Daoy (cell line): ENCODE measurements around the gene BARHL2. TPM values are rescaled to one million over a fixed set of nuclear protein-coding genes. Genes with fewer than 3 reads are reported as not detected.
A peak's percentile ranks its signal among the peaks of the same experiment; 100 is the strongest.

Experiments
- DNase-seq: peaks from one replicate; pipeline ENCODE4 v3.0.0-alpha.2; 2015; ENCODE audit warnings: low read depth
- total RNA-seq: library from RNA; depleted of rRNA; stranded (reverse); fragments of >200 nt; shearing (Covaris generic); gene quantifications from 2 replicates; pipeline ENCODE4 v1.2.3, GENCODE V29; 2014; rRNA removed

BARHL2 gene
- not detected in 2 replicates for total RNA-seq

GRCh38 chr1:90716552-90717355 is at the start of gene BARHL2:
Gene BARHL2 (minus strand): TSS chr1:90717302. CDS start chr1:90717195, 107 bp downstream.
- DNase-seq, result no peak

DNA sequence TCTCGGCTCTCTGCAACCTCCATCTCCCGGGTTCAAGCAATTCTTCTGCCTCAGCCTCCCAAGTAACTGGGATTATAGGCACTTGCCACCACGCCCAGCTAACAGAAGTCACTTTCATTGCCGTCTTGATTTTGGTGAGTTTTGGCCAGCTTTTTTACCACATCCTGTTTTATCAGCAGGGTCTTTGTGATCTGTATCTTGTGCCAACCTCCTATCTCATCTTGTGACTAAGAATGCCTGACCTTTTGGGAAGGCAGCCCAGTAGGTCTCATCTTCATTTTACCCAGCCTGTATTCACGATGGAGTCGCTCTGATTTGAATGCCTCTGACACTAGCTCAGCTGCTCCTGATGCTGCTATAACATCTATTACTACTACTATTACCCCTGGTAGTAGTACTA is 46.8 kb upstream of the BARHL2 start:
- DNase-seq, result peak; percentile 41

GRCh38 chr1:90763506-90763905 is 46.4 kb upstream of the BARHL2 start:
- DNase-seq, result no peak

GRCh38 chr1:90761781-90762589 is 44.9 kb upstream of the BARHL2 start:
- no peak for DNase-seq

- no peak for DNase-seq
These were observed 44.1 kb upstream of the BARHL2 start for GRCh38 chr1:90761156-90761555.

GRCh38 chr1:90753556-90753955 is 36.5 kb upstream of the BARHL2 start:
- no peak for DNase-seq

DNA sequence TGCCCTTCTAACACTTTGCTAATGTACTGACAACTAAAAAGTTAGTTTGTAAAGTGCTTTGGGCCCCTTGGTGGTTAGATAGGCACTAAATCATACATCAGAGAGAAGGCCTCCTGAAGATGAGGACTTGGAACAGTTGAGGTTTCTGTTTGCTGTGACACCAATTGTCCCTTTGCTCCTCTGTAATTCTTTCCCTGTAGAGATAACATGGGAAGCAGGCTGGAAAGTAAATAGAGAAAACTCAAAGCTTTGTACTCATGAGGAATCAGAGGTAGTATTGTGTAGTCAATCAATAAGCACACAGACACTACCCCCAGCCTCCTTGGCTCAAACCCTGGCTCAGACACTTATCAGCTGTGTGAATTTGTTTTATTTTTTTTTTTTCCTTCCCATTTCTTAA is 31.6 kb upstream of the BARHL2 start:
- DNase-seq, result no peak

- no peak for DNase-seq
These were observed 29.8 kb upstream of the BARHL2 start for GRCh38 chr1:90746857-90747256.

- DNase-seq, result no peak
These were observed 28.9 kb upstream of the BARHL2 start for GRCh38 chr1:90745972-90746371.

DNA sequence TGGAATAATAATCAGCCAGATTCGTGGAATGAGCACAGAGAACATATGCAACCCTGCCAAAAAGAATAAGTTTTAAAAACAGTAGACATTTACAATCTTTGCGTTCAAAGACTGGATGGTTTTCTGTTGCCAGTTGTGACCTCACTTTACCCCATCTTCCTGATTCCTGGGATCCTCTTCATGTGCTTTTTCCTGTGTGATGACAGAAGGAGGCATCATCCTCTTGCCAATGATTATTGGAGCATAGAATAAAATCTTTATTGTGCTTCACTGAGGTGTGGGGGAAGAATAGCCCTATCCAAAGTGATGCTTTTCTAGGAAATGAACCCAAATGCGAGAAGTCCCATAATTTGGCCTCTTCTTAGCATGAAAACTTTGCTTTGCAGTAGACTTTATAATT is 15.0 kb upstream of the BARHL2 start:
- DNase-seq, result no peak

DNA sequence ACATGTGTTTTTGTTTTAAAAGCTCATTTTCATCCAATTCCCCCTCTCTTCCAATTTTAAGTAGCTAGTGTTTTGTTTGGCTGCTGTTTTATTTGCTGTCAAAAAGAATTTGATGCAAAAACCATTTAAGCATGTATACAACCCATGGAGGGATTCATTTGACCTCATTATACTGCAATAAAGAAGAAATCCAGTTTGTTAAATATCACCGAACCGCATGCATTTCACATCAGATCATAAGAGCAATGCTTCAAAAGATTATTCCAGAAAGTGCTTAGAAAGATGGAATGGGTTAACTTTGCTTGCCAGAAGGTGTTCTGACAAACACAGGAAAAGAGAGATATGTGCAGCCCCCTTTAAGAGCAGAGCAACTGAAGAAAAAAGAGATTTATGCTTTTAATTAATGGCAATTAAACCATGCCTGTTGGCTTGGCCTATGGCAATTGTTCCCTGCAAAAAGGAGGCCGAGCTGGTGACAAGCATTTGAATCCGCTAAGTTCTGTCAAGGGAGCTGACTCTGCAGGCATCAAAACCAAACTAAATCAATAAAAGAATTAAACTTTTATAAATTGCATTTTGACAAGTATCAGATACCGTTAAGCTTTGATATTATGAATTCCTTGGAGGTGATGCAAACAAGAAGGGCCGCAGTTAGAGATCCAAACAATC is 14.4 kb upstream of the BARHL2 start:
- no peak for DNase-seq

- DNase-seq, result no peak
These were observed 13.3 kb upstream of the BARHL2 start for GRCh38 chr1:90730243-90731022.

GRCh38 chr1:90729504-90730242 is 12.6 kb upstream of the BARHL2 start:
- no peak for DNase-seq

DNA sequence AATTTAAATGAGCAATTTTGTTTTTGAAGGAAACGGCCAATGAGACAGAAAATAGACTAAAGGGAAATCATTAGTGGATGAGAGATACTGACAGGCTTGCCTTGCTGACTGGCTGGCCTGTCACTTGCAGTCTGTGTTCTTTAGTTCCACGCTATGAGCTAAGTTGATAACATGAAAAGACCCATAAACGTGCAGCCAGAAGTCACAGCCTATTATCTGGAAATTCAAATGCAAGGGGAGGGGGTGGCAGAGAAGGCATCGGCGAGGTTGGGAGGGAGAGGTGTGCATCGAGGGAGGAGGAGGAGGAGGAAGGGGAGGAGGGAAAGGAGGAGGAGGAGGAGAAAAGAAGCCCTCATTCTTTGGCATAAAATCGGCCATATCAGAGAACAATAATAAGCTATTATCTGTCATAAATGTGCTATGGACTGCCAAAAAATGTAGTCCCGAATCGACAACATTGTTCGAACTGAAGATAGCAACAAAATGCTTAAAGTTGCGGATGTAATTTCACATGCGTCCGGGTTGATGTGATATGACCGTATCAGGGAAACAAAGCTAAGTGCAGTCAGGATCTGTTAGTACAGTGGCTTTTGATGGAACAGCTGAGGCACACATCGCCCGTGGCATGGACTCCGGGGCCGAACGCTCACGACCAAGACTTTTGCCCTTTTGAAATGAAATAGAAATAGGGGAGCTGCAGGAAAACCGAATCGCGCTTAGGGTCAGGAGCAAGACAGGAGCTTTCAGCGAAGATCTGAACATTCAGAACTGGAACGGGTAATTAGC is 11.6 kb upstream of the BARHL2 start:
- DNase-seq, result no peak

DNA sequence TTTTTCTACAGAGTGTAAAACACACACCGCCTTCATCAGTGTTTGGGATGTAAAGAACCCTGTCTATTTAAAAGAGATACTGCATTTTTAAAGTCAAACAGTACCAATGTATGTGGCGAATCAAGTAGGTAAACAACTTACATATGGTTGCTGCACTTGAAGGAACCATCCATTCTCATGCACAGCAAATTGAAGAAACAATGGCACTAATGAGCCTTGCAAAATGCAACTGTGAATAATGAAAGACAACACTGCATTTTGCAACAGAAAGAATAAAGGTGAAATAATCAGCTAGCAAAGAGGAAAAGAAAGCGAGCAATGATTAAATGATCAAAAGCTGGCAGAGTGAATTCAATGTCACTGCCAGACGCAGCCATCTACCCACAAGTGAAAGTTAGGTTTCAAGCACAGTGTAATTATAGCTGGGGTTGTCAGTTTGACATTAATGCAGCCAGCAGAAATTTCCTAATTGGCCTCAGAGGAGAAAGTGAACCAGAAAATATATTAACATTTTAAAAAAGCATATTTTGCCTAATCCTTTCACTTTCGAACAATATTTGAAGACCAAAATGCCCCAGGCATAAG is 10.9 kb upstream of the BARHL2 start:
- DNase-seq, result no peak

DNA sequence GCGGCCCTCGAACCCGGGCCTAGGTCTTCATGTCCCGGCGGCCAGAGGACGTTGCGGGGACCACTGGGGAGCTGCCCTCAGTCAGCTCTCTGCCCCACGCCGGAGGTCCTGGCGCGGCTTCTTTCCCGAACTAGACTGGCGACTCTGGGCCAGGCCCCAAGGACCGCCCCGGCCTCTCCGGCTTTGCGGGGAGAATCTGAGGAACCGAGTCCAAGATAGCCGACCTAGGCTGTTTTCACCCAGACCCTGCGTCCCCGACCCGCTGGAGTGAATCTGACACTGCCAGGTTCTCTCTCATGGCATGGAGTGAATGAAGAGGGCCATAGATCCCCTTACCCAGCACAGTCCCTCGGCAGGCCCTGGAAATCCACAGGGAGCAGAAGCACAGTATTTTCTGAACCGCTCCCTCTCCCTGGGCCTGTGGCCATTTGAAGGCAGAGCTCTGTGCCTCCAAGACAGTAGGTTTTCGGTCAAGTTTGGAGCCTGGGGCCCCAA is 9.9 kb upstream of the BARHL2 start:
- DNase-seq, result no peak

GRCh38 chr1:90726425-90726985 is 9.4 kb upstream of the BARHL2 start:
- DNase-seq, result no peak

DNA sequence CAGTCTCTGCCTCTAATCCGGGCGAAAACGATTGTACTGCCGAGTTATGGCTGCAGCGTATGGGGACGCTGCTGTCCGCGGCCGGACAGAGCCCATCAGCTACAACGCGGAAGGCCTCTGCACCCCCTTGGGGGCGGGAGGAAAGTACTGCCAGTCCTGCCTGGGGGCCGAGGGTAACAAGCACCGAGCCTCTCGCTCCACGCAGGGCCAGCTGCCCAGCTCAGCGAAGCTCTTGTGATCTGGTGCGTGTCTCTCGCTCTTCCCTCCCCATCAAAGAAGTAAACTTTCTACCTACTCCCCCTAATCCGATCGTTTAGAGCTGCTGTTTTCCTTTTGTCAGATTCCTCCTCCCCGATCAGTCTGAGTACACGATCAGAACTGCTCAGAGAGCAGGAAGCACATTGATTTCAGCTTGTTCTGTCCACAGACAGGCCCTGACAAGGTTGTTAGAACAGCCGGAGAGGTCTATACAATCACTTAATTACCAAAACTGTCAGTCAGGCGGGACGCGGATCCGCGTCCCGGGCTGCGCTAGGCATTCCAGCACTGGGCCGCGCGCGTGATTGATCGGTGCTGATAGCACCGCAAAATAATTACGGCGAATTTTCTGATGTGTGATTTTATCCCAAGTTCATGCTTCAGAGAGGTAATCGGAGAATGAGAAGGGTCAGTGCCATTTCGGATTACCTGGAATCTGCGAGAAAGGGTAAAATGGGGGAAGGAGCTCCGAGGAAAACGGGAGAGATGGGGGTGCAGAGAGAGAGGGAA is 8.7 kb upstream of the BARHL2 start:
- no peak for DNase-seq
